ENCODE results near the gene ENTR1.

Gene ENTR1, protein sequence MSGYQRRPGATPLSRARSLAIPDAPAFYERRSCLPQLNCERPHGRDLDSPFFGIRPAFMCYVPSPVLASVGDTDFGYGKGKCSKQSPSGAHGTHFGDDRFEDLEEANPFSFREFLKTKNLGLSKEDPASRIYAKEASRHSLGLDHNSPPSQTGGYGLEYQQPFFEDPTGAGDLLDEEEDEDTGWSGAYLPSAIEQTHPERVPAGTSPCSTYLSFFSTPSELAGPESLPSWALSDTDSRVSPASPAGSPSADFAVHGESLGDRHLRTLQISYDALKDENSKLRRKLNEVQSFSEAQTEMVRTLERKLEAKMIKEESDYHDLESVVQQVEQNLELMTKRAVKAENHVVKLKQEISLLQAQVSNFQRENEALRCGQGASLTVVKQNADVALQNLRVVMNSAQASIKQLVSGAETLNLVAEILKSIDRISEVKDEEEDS

GRCh38 chr9:136410500-136411287 lies at the start of gene ENTR1, which contains the start of gene PMPCA:
Gene ENTR1, minus strand, starts transcription at chr9:136410614. Its CDS starts 217 bp downstream, at chr9:136410397.
Gene PMPCA, plus strand, starts transcription at chr9:136410658. Its CDS starts 11 bp downstream, at chr9:136410669.
- peaks cover 36% of the 10 kb centered on the region for H3K4me1 ChIP-seq (ENCODE audit: control insufficient read depth, low read length)
- peak within 1 kb of the TSS; percentile 63 for H3K27ac ChIP-seq (ENCODE audit: low read depth, low read length)
- peaks cover 16% of the 10 kb centered on the region; the same call in 1 of the 2 replicates for H4K20me1 ChIP-seq (ENCODE audit: control insufficient read depth, insufficient read depth, low read depth, low read length)
- no peaks in the 10 kb centered on the region for H3K9me2 ChIP-seq (replicated peaks; ENCODE audit: control insufficient read depth, low read length)
- TF ChIP-seq EZH2phosphoT487 (IDR thresholded peaks at IDR 0.05; ENCODE audit: borderline replicate concordance, low read length) = no peak
- TF ChIP-seq, protein P1, sequence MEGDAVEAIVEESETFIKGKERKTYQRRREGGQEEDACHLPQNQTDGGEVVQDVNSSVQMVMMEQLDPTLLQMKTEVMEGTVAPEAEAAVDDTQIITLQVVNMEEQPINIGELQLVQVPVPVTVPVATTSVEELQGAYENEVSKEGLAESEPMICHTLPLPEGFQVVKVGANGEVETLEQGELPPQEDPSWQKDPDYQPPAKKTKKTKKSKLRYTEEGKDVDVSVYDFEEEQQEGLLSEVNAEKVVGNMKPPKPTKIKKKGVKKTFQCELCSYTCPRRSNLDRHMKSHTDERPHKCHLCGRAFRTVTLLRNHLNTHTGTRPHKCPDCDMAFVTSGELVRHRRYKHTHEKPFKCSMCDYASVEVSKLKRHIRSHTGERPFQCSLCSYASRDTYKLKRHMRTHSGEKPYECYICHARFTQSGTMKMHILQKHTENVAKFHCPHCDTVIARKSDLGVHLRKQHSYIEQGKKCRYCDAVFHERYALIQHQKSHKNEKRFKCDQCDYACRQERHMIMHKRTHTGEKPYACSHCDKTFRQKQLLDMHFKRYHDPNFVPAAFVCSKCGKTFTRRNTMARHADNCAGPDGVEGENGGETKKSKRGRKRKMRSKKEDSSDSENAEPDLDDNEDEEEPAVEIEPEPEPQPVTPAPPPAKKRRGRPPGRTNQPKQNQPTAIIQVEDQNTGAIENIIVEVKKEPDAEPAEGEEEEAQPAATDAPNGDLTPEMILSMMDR (IDR thresholded peaks at IDR 0.05; ENCODE audit: low read depth, low read length, poor library complexity, severe bottlenecking) = no peak
- H3F3A ChIP-seq (ENCODE audit: control insufficient read depth, insufficient read depth) = no peaks in the 10 kb centered on the region
- H3K36me3 ChIP-seq (ENCODE audit: control insufficient read depth, low read length) = peaks cover 80% of the 10 kb centered on the region
- H3K27me3 ChIP-seq (ENCODE audit: control insufficient read depth, low read length) = no peaks in the 10 kb centered on the region
- H3K4me3 ChIP-seq (ENCODE audit: low read length) = peak within 1 kb of the TSS; percentile 90
- peaks cover 73% of the 10 kb centered on the region for H3K79me2 ChIP-seq (ENCODE audit: control insufficient read depth, low read length)
- H3K4me2 ChIP-seq (ENCODE audit: low read length) = peak within 1 kb of the TSS; percentile 100
- no peaks in the 10 kb centered on the region for H3K9me3 ChIP-seq (ENCODE audit: control insufficient read depth, insufficient read depth, low read length)

- Histone ChIP-seq H3K79me2 (ENCODE audit: control insufficient read depth, low read length) (no peaks in the 10 kb centered on the region), H3K27me3 (ENCODE audit: control insufficient read depth, low read length) (no peaks in the 10 kb centered on the region), H3F3A (ENCODE audit: control insufficient read depth, insufficient read depth) (no peaks in the 10 kb centered on the region), H4K20me1 (ENCODE audit: control insufficient read depth, insufficient read depth, low read depth, low read length) (no peaks in the 10 kb centered on the region; the same call in none of the 2 replicates), H3K4me2 (ENCODE audit: low read length) (no peak overlapping the region), H3K4me3 (ENCODE audit: low read length) (no peak overlapping the region), H3K4me1 (ENCODE audit: control insufficient read depth, low read length) (no peaks in the 10 kb centered on the region), H3K36me3 (ENCODE audit: control insufficient read depth, low read length) (peaks cover 83% of the 10 kb centered on the region), H3K9me2 (replicated peaks; ENCODE audit: control insufficient read depth, low read length) (no peaks in the 10 kb centered on the region), H3K27ac (ENCODE audit: low read depth, low read length) (no peak overlapping the region), H3K9me3 (ENCODE audit: control insufficient read depth, insufficient read depth, low read length) (no peaks in the 10 kb centered on the region)
- TF ChIP-seq, protein P1 (IDR thresholded peaks at IDR 0.05; ENCODE audit: low read depth, low read length, poor library complexity, severe bottlenecking) = no peak
- no peak for TF ChIP-seq EZH2phosphoT487 (IDR thresholded peaks at IDR 0.05; ENCODE audit: borderline replicate concordance, low read length)
Measured at GRCh38 chr9:136459425-136459824, 49.0 kb upstream of the ENTR1 start.

GRCh38 chr9:136457326-136457725 lies 46.9 kb upstream of the ENTR1 start:
- H3K27ac ChIP-seq (ENCODE audit: low read depth, low read length) = no peak overlapping the region
- H4K20me1 ChIP-seq (ENCODE audit: control insufficient read depth, insufficient read depth, low read depth, low read length) = no peaks in the 10 kb centered on the region; the same call in 1 of the 2 replicates
- H3K9me2 ChIP-seq (replicated peaks; ENCODE audit: control insufficient read depth, low read length) = no peaks in the 10 kb centered on the region
- H3F3A ChIP-seq (ENCODE audit: control insufficient read depth, insufficient read depth) = no peaks in the 10 kb centered on the region
- no peaks in the 10 kb centered on the region for H3K27me3 ChIP-seq (ENCODE audit: control insufficient read depth, low read length)
- no peaks in the 10 kb centered on the region for H3K4me1 ChIP-seq (ENCODE audit: control insufficient read depth, low read length)
- H3K4me2 ChIP-seq (ENCODE audit: low read length) = no peak overlapping the region
- TF ChIP-seq, protein P1 (IDR thresholded peaks at IDR 0.05; ENCODE audit: low read depth, low read length, poor library complexity, severe bottlenecking) = no peak
- no peak for TF ChIP-seq EZH2phosphoT487 (IDR thresholded peaks at IDR 0.05; ENCODE audit: borderline replicate concordance, low read length)
- no peak overlapping the region for H3K4me3 ChIP-seq (ENCODE audit: low read length)
- H3K36me3 ChIP-seq (ENCODE audit: control insufficient read depth, low read length) = peaks cover 75% of the 10 kb centered on the region
- H3K9me3 ChIP-seq (ENCODE audit: control insufficient read depth, insufficient read depth, low read length) = no peaks in the 10 kb centered on the region
- no peaks in the 10 kb centered on the region for H3K79me2 ChIP-seq (ENCODE audit: control insufficient read depth, low read length)

All from DOHH2 (cell line).